GM12801 (cell line): ENCODE data around the gene CPED1.

Experiments used
- TF ChIP-seq, protein P1 (sequence below): IDR thresholded peaks from one replicate; pipeline ENCODE4 v1.5.1; 2011; ENCODE audit warnings: control low read depth; ENCODE audit not compliant: insufficient read length; ENCODE audit errors: extremely low read depth

CPED1 gene

DNA sequence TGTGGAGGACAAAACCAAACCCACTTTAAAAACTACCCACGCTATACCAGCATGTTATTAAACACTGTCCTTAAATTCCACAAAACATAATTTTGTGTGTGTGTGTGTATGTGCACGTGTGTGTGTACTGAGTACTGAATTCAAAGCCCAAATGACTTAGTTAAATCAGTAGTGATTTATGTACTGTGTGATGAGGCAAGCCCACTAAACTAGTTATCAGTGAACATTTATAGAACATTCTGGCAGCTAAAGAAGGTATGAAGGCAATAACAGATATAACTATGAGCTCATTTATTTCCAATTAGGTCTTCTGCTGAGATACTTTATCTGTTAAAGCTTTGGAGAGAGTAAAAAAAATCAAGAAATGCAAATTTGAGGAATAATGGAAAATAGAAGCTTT is 115.1 kb downstream of the CPED1 start:
- TF ChIP-seq, protein P1, sequence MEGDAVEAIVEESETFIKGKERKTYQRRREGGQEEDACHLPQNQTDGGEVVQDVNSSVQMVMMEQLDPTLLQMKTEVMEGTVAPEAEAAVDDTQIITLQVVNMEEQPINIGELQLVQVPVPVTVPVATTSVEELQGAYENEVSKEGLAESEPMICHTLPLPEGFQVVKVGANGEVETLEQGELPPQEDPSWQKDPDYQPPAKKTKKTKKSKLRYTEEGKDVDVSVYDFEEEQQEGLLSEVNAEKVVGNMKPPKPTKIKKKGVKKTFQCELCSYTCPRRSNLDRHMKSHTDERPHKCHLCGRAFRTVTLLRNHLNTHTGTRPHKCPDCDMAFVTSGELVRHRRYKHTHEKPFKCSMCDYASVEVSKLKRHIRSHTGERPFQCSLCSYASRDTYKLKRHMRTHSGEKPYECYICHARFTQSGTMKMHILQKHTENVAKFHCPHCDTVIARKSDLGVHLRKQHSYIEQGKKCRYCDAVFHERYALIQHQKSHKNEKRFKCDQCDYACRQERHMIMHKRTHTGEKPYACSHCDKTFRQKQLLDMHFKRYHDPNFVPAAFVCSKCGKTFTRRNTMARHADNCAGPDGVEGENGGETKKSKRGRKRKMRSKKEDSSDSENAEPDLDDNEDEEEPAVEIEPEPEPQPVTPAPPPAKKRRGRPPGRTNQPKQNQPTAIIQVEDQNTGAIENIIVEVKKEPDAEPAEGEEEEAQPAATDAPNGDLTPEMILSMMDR = no peak

DNA sequence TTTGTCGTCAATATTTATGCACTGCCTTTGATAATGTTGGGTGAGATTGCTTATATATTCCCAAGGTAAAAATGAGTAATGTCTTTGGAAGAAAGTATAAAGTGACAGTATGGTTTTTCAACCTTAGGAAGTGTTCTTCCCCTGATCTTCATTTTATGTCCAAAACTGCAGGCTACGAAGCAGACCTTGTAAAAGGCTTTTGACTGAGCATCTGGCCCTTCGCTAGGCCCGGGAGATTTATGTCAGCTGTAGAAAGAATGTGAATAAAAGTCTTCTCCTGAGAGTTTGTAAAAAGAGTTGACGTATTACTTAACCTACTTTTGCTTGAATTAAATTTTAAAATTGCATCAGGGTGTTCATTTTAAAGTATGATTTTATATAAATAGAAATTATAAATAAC is 116.8 kb downstream of the CPED1 start:
- TF ChIP-seq, protein P1 = no peak

DNA sequence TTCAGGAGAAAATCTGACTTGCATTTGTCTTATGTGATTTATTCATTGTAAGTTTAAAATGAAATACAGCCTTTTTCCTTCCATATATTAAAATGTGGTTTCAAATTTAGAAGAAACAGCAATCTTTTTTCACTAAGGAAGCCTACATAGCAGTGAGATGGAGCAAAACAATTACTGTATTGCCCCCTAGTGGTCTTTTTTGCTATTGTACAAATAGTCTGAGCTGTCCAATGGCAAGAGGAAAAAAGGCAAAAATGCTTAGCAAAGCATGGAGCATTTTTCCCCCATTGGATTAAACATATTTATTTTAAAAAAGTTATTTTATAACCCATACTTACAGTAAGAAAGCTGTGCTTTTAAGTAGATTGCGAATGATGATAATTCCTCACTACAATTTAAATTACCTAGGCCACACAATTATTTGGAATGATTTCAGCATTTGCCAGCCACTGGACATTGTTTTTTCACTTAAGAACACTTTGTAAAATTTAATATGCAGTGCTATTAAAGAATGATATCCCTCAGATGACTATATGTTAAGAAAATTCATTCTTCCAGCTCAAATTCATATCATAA is 119.5 kb downstream of the CPED1 start:
- TF ChIP-seq, protein P1 = no peak

DNA sequence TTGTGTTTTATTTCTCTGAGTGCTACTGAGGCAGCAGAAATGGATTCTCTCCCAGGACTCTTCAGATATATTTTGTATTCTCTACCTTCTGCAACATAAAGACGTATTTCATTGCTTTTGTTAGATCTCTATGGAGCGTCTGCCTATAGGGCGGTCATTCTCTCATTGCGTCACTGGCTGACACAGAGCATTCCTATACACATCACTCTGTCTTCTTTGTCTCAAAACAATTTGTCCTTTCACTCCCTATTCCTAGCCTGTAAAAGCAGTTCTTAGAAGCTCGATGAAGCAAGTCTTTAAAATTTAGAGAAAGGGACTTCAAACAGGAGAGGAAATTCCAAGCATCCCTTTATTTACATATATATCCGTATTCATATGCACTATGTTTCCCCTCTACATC is 120.6 kb downstream of the CPED1 start:
- TF ChIP-seq, protein P1 = no peak

DNA sequence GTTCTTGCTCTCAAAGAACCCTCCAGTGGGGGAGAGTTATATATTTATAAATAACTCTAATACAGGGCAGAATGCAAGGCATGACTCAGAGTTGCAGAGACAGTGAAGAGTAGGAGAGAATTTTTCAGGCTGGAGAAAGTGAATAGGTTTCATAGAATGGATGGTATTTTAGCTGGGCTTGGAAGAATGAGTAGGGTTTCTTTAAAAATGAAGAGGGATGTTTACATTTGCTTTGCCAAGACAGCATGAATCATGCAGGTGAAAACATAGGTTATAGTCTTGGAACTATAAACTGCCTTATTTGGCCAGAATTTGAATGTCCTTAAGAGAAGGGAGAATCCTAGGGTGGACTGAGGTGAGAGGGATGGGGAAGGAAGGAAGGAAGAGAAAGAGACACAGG is 124.8 kb downstream of the CPED1 start:
- TF ChIP-seq, protein P1 = no peak

DNA sequence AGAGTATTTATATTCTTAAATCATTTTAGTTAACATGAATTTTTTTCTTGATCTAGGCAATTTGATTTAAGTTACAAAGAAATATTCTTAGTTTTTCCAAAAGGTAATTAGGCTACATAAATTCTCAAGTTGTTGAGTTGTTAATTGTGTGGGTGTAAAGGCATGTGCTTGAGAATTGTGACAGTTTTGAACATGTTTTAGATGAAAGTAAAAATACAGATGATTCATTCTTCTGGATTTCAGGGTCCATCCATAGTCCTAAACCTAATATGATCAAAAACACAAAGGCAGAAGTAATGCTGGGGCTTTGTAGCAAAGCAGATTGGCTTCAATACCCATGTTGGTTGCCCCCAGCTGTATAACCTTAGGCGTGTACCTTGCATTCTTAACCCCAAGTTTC is 127.9 kb downstream of the CPED1 start:
- TF ChIP-seq, protein P1 = no peak

DNA sequence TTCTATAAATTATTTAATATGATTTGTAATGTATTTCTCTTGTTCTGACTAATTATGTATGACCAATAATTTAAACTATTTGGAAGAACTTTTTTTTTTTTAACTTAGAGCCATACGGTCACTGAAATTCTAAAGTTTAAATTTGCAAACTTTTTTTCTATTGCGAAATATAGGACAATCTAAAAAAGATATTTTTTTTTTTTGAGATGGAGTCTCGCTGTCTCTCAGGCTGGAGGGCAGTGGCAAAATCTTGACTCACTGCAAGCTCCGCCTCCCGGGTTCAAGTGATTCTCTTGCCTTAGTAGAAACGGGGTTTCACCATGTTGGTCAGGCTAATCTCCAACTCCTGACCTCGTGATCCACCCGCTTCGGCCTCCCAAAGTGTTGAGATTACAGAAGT is 130.5 kb downstream of the CPED1 start:
- TF ChIP-seq, protein P1 = no peak
